Measurements from ENCODE around the gene NR2F1.

GRCh38 chr5:93603793-93604643 is 21.0 kb downstream of the NR2F1 start:
- TF ChIP-seq CTCF (IDR thresholded peaks at IDR 0.05; ENCODE audit: low read depth, low read length), result no peak
- no peak for TF ChIP-seq MAX (IDR thresholded peaks at IDR 0.05; ENCODE audit: low read depth, low read length)
- no peak for TF ChIP-seq POLR2A (IDR thresholded peaks at IDR 0.05; ENCODE audit: extremely low read depth, insufficient read length)

Data from NB4 (cell line).